Fibroblast of lung (primary cell): ENCODE results near the gene TP63.

Experiments used
- CTCF ChIP-seq, 2 donors: IDR thresholded peaks in 1 of 2; conservative IDR thresholded peaks in 1 of 2; 1 replicate in 1 of 2; 2 replicates in 1 of 2; pipeline ENCODE4 v1.5.1; 2011 to 2012; ENCODE audit warnings: low read length in 2 of 2, control low read depth in 1 of 2, inconsistent platforms in 1 of 2, low read depth in 1 of 2, mild to moderate bottlenecking in 1 of 2
- EZH2 ChIP-seq: IDR thresholded peaks from 2 replicates; pipeline ENCODE4 v1.5.1; 2012; ENCODE audit warnings: low read length, control low read depth, mild to moderate bottlenecking; ENCODE audit errors: missing control alignments

DNA sequence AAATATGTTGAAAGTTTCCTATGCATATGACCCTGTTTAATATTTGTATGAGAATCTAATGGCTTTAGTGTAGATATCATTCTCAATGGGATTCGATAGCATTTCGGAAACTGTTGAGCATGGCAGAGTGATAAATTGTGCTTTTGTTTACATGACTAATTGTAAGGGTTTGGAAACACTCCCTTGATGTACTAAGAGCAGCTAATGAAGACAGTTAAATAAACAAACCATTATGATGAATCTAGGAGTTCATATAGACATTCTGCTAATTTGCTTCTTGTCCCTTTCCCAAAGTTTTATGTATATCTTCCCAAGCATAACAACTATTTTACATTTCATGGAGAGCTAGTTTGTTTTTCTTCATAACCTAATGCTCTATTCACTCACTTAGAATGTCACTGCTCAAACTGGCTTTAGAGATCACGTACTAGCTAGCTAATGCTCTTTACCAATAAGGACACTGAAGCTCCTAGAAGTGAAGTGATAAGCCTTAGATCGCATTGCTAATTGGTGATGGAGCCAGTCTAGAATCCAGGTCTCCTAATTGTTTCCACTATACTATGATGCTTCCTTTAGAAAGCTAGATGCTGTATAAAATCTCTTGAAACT, 140.8 kb downstream of the TP63 start:
- TF ChIP-seq EZH2 = no peak
- no peak for TF ChIP-seq CTCF (conservative IDR thresholded peaks at IDR 0.05 in 1 of 2, IDR thresholded peaks at IDR 0.05 in 1 of 2; ENCODE audit: low read depth in 1 of 2, low read length in 2 of 2)
